NB4 (cell line): ENCODE results near the gene INHA.
A peak's percentile ranks its signal among the peaks of the same experiment; 100 is the strongest.

ENCODE experiments used
- DNase-seq: peaks from one replicate; pipeline ENCODE4 v3.0.0; 2010; ENCODE audit warnings: low read depth
- H3K4me3 ChIP-seq: one replicate; pipeline ENCODE4 v1.5.1; 2011; ENCODE audit warnings: mild to moderate bottlenecking, low read depth, low read length, moderate library complexity
- CTCF ChIP-seq: IDR thresholded peaks from one replicate; pipeline ENCODE4 v1.5.1; 2012; ENCODE audit warnings: low read depth, low read length
- MAX ChIP-seq: IDR thresholded peaks from 2 replicates; pipeline ENCODE4 v1.6.1; 2011; ENCODE audit warnings: low read depth, low read length
- MYC ChIP-seq: IDR thresholded peaks from 2 replicates; pipeline ENCODE4 v1.6.1; 2011; ENCODE audit warnings: low read depth, low read length
- POLR2A ChIP-seq: IDR thresholded peaks from 2 replicates; pipeline ENCODE4 v1.6.1; 2011; ENCODE audit warnings: mild to moderate bottlenecking; ENCODE audit not compliant: insufficient read length; ENCODE audit errors: extremely low read depth

Gene INHA

GRCh38 chr2:219527076-219527394, 45.1 kb upstream of the INHA start:
- H3K4me3 ChIP-seq = no peak overlapping the region
- no peak for TF ChIP-seq POLR2A
- TF ChIP-seq MAX = no peak
- no peak for TF ChIP-seq MYC
- TF ChIP-seq CTCF = no peak
- no peak for DNase-seq

- no peak for TF ChIP-seq MYC
- TF ChIP-seq MAX = no peak
- TF ChIP-seq POLR2A = no peak
- TF ChIP-seq CTCF = no peak
These were observed 44.6 kb upstream of the INHA start for GRCh38 chr2:219527472-219527871.

GRCh38 chr2:219530048-219530963, 41.8 kb upstream of the INHA start:
- TF ChIP-seq MAX (no peak; the same call in 1 of the 2 replicates), CTCF (peak; percentile 96), MYC (no peak)
- H3K4me3 ChIP-seq = no peak overlapping the region
- DNase-seq = peak; percentile 90

More at GRCh38 chr2:219527472-219527871, 44.6 kb upstream of the INHA start:
- H3K4me3 ChIP-seq = no peak overlapping the region
- no peak for DNase-seq

- TF ChIP-seq MAX (no peak), POLR2A (no peak)
- H3K4me3 ChIP-seq = no peak overlapping the region
- DNase-seq = no peak
These were observed 40.3 kb upstream of the INHA start for GRCh38 chr2:219531639-219532377.

GRCh38 chr2:219532378-219532649, 39.8 kb upstream of the INHA start:
- no peak overlapping the region for H3K4me3 ChIP-seq
- no peak for DNase-seq
- TF ChIP-seq MYC (no peak), CTCF (no peak), POLR2A (no peak), MAX (no peak)

- no peak for DNase-seq
- TF ChIP-seq CTCF = no peak
- no peak for TF ChIP-seq POLR2A
- no peak for TF ChIP-seq MAX
- TF ChIP-seq MYC = no peak
- no peak overlapping the region for H3K4me3 ChIP-seq
These were observed 38.0 kb upstream of the INHA start for GRCh38 chr2:219533930-219534661.
